Cardiac muscle cell (in vitro differentiated cells and primary cell): ENCODE measurements around the gene ABHD10. TPM values are rescaled to one million over a fixed set of nuclear protein-coding genes. Genes with fewer than 3 reads are reported as not detected.

Experiments
- DNase-seq, 2 donors: peaks; one replicate each; pipeline versions ENCODE4 v3.0.0 to v3.0.0-alpha.2; 2010 to 2017; ENCODE audit warnings: low read depth in 1 of 2, low spot score in 1 of 2
- H3K27ac ChIP-seq: fragments of 200-600 bp; sonication (generic); 2 replicates; pipeline ENCODE4 v1.5.1; 2016
- H3K27me3 ChIP-seq: fragments of 200-600 bp; sonication (generic); 2 replicates; pipeline ENCODE4 v1.6.0; 2016; ENCODE audit warnings: control low read depth
- H3K36me3 ChIP-seq: fragments of 200-600 bp; sonication (generic); 2 replicates; pipeline ENCODE4 v1.5.1; 2016; ENCODE audit warnings: control low read depth
- H3K4me1 ChIP-seq: fragments of 200-600 bp; sonication (generic); 2 replicates; pipeline ENCODE4 v1.8.1; 2017; ENCODE audit warnings: low read depth, mild to moderate bottlenecking, mixed run types
- H3K4me3 ChIP-seq: fragments of 200-600 bp; sonication (generic); 2 replicates; pipeline ENCODE4 v1.5.1; 2016; ENCODE audit warnings: mild to moderate bottlenecking
- H3K9me3 ChIP-seq: fragments of 200-600 bp; sonication (generic); 2 replicates; pipeline ENCODE4 v1.5.1; 2017; ENCODE audit warnings: low read depth, mild to moderate bottlenecking, control low read depth
- CTCF ChIP-seq: IDR thresholded peaks from 2 replicates; pipeline ENCODE4 v1.5.1; 2012; ENCODE audit warnings: low read depth, mild to moderate bottlenecking, low read length
- polyA plus RNA-seq: library from polyadenylated mRNA; unstranded; fragments of >200 nt; fragmentation: Nextera tagmentation; extraction: Ambion mirVana; gene quantifications from 2 replicates; pipeline ENCODE4 v1.2.1, GENCODE V29; 2016
- total RNA-seq: library from RNA; depleted of rRNA; stranded (reverse); fragments of >200 nt; gene quantifications from 2 replicates; pipeline ENCODE4 v1.2.3, GENCODE V29; 2016

The ABHD10 gene
- total and polyA plus RNA-seq, 2 experiments from 2014 or later, result 22.6 to 37.6 TPM

GRCh38 chr3:111954228-111954990 is 24.4 kb upstream of the ABHD10 start:
- H3K4me3 ChIP-seq, result no peak overlapping the region

GRCh38 chr3:111955876-111956275 is 22.9 kb upstream of the ABHD10 start:
- Histone ChIP-seq H3K27ac (no peak overlapping the region), H3K4me1 (peaks cover 4% of the 10 kb centered on the region), H3K4me3 (no peak overlapping the region), H3K27me3 (no peaks in the 10 kb centered on the region), H3K9me3 (no peaks in the 10 kb centered on the region), H3K36me3 (no peaks in the 10 kb centered on the region)
- TF ChIP-seq CTCF, result no peak
- DNase-seq, result no peak

More at GRCh38 chr3:111954228-111954990, 24.4 kb upstream of the ABHD10 start:
- Histone ChIP-seq H3K36me3 (no peaks in the 10 kb centered on the region), H3K27ac (no peak overlapping the region), H3K27me3 (no peaks in the 10 kb centered on the region), H3K4me1 (peaks cover 4% of the 10 kb centered on the region), H3K9me3 (no peaks in the 10 kb centered on the region)
- DNase-seq, result peak in 1 of 2 donors; percentile 25
- no peak for TF ChIP-seq CTCF

- no peaks in the 10 kb centered on the region for H3K36me3 ChIP-seq
- TF ChIP-seq CTCF, result no peak
- H3K4me1 ChIP-seq, result peaks cover 7% of the 10 kb centered on the region
- H3K27me3 ChIP-seq, result no peaks in the 10 kb centered on the region
- H3K9me3 ChIP-seq, result no peaks in the 10 kb centered on the region
- H3K4me3 ChIP-seq, result no peak overlapping the region
- no peak for DNase-seq
- no peak overlapping the region for H3K27ac ChIP-seq
These were observed 22.4 kb upstream of the ABHD10 start for GRCh38 chr3:111956449-111956848.

- peak in 1 of 2 donors; percentile 30 for DNase-seq
- peaks cover 13% of the 10 kb centered on the region for H3K4me1 ChIP-seq
- no peaks in the 10 kb centered on the region for H3K27me3 ChIP-seq
- H3K27ac ChIP-seq, result no peak overlapping the region
- no peak overlapping the region for H3K4me3 ChIP-seq
- no peaks in the 10 kb centered on the region for H3K9me3 ChIP-seq
- TF ChIP-seq CTCF, result no peak
- no peaks in the 10 kb centered on the region for H3K36me3 ChIP-seq
These were observed 21.7 kb upstream of the ABHD10 start for GRCh38 chr3:111956995-111957734.

GRCh38 chr3:111961461-111962164 is 17.2 kb upstream of the ABHD10 start:
- peak in 1 of 2 donors; percentile 40 for DNase-seq
- H3K27ac ChIP-seq, result no peak overlapping the region
- peaks cover 11% of the 10 kb centered on the region for H3K4me1 ChIP-seq
- H3K27me3 ChIP-seq, result no peaks in the 10 kb centered on the region
- H3K36me3 ChIP-seq, result no peaks in the 10 kb centered on the region
- H3K4me3 ChIP-seq, result no peak overlapping the region
- no peaks in the 10 kb centered on the region for H3K9me3 ChIP-seq
- TF ChIP-seq CTCF, result no peak
